Central memory CD8-positive, alpha-beta T cell (primary cell): Measurements from ENCODE around the gene PPDPF.
A peak's percentile ranks its signal among the peaks of the same experiment; 100 is the strongest.

Experiments
- ATAC-seq: fragments of 150-1000 bp; cut with Tn5 transposase; replicated peaks from 2 replicates; pipeline ENCODE4 v1.10.0; 2022; ENCODE audit warnings: mild to moderate bottlenecking, moderate FRiP score, moderate number of reproducible peaks; ENCODE audit not compliant: poor library complexity, severe bottlenecking; ENCODE audit errors: extremely low read depth
- DNase-seq, 2 donors: peaks; one replicate each; pipeline ENCODE4 v3.0.0; 2021; ENCODE audit warnings: low spot score in 2 of 2
- H3K27ac Mint-ChIP-seq: one replicate; pipeline ENCODE4 v1.8.0; 2022; ENCODE audit warnings: low read depth, mild to moderate bottlenecking, moderate library complexity, mixed read lengths
- H3K27me3 Mint-ChIP-seq: one replicate; pipeline ENCODE4 v1.8.0; 2022; ENCODE audit warnings: mixed read lengths
- H3K36me3 Mint-ChIP-seq: one replicate; pipeline ENCODE4 v1.8.0; 2022; ENCODE audit warnings: mild to moderate bottlenecking, moderate library complexity, mixed read lengths; ENCODE audit not compliant: insufficient read depth
- H3K4me1 Mint-ChIP-seq: one replicate; pipeline ENCODE4 v1.8.0; 2022; ENCODE audit warnings: mixed read lengths
- H3K4me3 Mint-ChIP-seq: one replicate; pipeline ENCODE4 v1.8.0; 2022; ENCODE audit warnings: mild to moderate bottlenecking, moderate library complexity, mixed read lengths
- H3K9me3 Mint-ChIP-seq: one replicate; pipeline ENCODE4 v1.8.0; 2022; ENCODE audit warnings: mixed read lengths

Gene PPDPF

DNA sequence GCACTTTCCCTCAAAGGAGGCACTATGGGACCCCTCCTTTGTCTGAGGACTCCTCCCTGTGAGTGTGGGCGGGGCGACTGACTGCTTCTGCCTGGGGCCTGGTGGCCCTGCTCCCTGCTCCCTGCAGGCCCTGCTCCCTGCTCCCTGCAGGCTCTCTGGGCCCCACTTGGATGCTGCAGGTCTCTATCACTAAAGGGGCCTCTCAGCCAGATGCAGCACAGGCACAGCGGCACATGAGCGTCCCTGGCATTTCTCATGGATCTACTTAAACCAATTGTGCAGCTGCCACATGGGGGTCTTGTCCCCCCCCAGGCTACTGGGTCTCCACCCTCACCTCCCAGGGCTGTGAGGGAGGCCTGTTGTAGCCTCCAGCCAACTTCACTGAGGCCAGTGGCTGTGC is 29.5 kb upstream of the PPDPF start:
- H3K4me1 Mint-ChIP-seq, result no peaks in the 10 kb centered on the region
- ATAC-seq (no peak), DNase-seq (no peak)
- no peaks in the 10 kb centered on the region for H3K36me3 Mint-ChIP-seq
- H3K27ac Mint-ChIP-seq, result no peak overlapping the region
- no peaks in the 10 kb centered on the region for H3K9me3 Mint-ChIP-seq
- peaks cover 18% of the 10 kb centered on the region for H3K27me3 Mint-ChIP-seq
- no peak overlapping the region for H3K4me3 Mint-ChIP-seq

DNA sequence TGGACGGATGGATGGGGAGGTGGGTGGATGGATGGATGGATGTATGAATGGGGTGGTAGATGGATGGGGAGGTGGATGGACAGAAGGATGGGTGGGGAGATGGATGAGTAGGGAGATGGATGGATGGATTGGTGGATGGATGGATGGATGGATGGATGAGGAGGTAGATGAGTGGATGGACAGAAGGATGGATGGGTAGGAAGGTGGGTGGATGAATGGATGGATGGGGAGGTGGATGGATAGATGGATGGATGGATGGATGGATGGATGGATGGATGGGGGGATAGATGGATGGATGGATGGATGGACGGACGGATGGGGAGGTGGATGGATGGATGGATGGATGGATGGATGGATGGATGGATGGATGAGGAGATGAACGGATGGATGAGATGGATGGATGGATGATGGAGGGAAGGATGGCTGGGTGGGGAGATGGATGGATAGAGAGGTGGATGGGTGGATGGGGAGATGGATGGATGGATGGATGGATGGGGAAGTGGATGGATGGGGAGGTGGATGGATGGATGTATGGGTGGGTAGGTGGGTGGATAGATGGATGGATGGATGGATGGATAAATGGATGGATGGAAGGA is 28.8 kb upstream of the PPDPF start:
- H3K4me3 Mint-ChIP-seq, result no peak overlapping the region
- ATAC-seq (no peak), DNase-seq (no peak)
- H3K4me1 Mint-ChIP-seq, result no peaks in the 10 kb centered on the region
- no peaks in the 10 kb centered on the region for H3K9me3 Mint-ChIP-seq
- H3K27me3 Mint-ChIP-seq, result peaks cover 12% of the 10 kb centered on the region
- H3K27ac Mint-ChIP-seq, result no peak overlapping the region
- H3K36me3 Mint-ChIP-seq, result no peaks in the 10 kb centered on the region

DNA sequence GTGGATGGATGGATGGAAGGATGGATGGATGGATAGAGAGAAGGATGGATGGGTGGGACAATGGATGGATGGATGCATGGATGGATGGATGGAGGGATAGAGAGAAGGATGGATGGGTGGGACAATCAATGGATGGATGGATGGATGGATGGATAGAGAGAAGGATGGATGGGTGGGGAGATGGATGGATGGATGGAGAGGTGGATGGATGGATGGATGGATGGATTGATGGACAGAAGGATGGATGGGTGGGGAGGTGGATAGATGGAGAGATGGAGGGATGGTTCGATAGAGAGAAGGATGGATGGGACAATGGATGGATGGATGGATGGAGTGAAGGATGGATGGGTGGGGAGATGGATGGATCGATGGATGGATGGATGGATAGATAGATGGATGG is 28.0 kb upstream of the PPDPF start:
- ATAC-seq (no peak), DNase-seq (no peak)
- H3K27me3 Mint-ChIP-seq, result peaks cover 19% of the 10 kb centered on the region
- H3K27ac Mint-ChIP-seq, result no peak overlapping the region
- H3K4me1 Mint-ChIP-seq, result no peaks in the 10 kb centered on the region
- no peaks in the 10 kb centered on the region for H3K36me3 Mint-ChIP-seq
- no peaks in the 10 kb centered on the region for H3K9me3 Mint-ChIP-seq
- no peak overlapping the region for H3K4me3 Mint-ChIP-seq

DNA sequence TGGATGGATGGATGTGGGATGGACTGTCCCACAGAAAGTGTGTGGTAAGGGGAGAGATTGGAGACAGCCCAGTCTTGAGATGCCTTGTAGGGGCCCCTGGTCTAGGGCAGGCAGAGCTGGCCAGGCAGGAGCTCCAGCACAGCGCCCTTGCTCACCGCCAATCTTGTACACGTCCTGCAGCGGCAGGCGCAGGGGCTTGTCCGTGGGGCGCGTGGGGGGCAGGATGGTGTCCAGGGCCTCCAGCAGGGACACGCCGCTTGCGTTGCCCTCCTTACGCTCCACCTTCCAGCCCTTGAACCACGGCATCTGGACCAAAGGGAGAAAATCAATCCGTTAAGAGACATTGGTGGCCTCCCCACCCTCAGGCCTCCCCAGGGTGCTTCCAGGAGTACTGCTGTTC is 27.6 kb upstream of the PPDPF start:
- no peaks in the 10 kb centered on the region for H3K4me1 Mint-ChIP-seq
- no peaks in the 10 kb centered on the region for H3K36me3 Mint-ChIP-seq
- H3K27me3 Mint-ChIP-seq, result peaks cover 24% of the 10 kb centered on the region
- no peaks in the 10 kb centered on the region for H3K9me3 Mint-ChIP-seq
- H3K4me3 Mint-ChIP-seq, result no peak overlapping the region
- H3K27ac Mint-ChIP-seq, result no peak overlapping the region
- ATAC-seq, result no peak
- DNase-seq, result no peak

DNA sequence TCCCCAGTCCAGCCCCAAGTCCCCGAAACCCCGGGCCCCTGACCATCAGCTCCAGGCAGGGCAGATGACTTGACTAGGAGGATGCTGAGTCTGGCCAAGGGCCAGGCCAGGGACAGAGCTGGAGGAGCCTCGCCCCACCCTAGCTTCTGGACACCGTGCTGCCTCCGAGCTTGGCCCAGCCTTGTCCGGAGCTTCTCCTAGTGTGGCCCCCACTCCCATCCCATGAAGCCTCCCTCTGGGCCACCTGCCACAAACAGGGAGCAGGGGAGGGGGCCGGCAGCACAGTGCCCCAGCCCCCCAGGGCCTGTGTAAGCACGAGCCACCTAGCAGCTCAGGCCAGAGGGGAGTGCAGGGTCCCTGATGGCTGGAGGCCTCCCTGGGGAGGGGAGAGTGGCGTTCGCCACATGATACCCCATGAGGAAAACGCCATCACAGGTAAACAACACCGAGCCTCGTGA is 27.0 kb upstream of the PPDPF start:
- Mint-ChIP-seq H3K9me3 (no peaks in the 10 kb centered on the region), H3K4me3 (no peak overlapping the region), H3K4me1 (no peaks in the 10 kb centered on the region), H3K27ac (no peak overlapping the region), H3K27me3 (peaks cover 24% of the 10 kb centered on the region), H3K36me3 (peaks cover 1% of the 10 kb centered on the region)
- ATAC-seq, result no peak
- no peak for DNase-seq

DNA sequence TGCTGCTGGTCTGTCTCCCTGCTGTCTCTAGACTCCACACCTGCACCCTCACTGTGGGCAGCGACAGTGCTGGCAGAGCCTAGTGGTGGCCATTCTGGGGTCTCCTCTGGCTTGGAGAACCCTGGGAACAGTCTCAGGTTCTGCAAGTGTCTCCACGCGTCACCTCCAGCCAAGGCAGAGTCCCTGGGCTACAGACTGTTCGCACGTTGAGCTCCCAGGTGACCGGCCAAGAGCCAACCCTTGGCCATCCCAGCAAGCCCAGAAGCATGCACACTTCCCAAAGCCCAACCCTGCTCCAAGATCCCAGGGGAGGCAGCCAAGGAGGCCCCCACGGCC is 26.5 kb upstream of the PPDPF start:
- Mint-ChIP-seq H3K4me1 (no peaks in the 10 kb centered on the region), H3K4me3 (no peak overlapping the region), H3K36me3 (peaks cover 1% of the 10 kb centered on the region), H3K27me3 (peaks cover 24% of the 10 kb centered on the region), H3K9me3 (no peaks in the 10 kb centered on the region), H3K27ac (no peak overlapping the region)
- ATAC-seq (no peak), DNase-seq (no peak)

DNA sequence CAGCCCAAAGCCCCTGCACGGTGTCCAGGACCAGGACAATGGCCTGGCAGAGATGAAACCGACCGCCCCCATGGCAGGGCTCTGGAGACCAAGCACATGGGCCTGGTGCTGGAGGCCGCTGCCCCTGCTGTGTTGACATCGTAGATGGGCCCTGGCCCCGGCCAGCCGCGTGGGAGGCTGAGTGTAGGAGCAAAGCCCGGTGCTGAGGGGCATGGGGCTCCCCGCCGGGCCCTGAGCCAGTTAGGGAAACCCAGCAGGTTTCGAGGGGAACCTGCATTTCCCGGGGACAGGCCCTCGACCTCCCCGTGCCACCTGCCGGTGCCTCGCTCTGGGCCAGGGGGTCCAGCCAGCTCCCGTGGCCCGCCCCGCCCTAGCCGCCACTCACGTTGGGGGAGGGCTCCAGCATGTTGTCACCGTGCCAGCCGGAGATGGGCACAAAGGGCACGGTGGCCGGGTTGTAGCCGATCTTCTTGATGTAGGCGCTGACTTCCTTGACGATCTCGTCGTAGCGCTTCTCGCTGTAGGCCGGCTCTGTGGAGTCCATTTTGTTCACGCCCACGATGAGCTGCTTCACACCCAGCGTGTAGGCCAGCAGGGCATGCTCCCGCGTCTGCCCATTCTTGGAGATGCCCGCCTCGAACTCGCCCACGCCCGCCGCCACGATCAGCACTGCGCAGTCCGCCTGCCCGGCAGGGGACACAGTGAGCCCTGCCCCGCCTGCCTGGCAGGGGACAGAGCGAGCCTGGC is 26.0 kb upstream of the PPDPF start:
- ATAC-seq, result no peak
- Mint-ChIP-seq H3K27ac (no peak overlapping the region), H3K4me3 (no peak overlapping the region), H3K9me3 (no peaks in the 10 kb centered on the region), H3K4me1 (no peaks in the 10 kb centered on the region), H3K36me3 (peaks cover 1% of the 10 kb centered on the region), H3K27me3 (peaks cover 21% of the 10 kb centered on the region)
- no peak for DNase-seq

DNA sequence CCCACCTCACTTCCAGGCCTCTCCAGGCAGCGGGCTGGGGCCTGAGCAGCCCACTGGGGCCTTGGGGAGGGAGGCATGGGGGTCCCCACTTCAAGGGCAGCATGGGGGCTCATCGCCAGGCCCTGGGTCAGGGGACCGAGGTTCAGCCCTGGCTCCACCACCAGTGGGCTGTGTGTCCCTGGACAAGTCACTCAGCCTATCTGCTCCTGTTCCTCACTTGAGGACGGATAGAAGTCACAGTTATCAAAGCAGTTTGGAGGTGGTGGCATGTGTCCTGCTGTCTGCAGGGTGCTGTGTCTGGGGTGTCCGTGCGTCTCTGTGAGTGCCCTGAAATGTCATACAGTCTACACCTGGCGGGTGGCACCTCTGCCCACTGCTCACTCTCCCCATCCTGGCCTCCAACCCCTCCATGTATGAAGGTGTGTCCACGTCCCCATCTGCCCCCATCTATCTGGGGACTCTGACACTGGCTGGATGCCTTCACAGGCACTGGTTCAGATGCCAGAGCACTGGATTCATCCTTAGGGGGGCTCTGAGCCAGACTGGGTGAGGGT is 25.3 kb upstream of the PPDPF start:
- no peaks in the 10 kb centered on the region for H3K9me3 Mint-ChIP-seq
- H3K4me1 Mint-ChIP-seq, result no peaks in the 10 kb centered on the region
- H3K27me3 Mint-ChIP-seq, result peaks cover 14% of the 10 kb centered on the region
- no peak overlapping the region for H3K4me3 Mint-ChIP-seq
- peaks cover 2% of the 10 kb centered on the region for H3K36me3 Mint-ChIP-seq
- ATAC-seq, result no peak
- no peak for DNase-seq
- no peak overlapping the region for H3K27ac Mint-ChIP-seq

DNA sequence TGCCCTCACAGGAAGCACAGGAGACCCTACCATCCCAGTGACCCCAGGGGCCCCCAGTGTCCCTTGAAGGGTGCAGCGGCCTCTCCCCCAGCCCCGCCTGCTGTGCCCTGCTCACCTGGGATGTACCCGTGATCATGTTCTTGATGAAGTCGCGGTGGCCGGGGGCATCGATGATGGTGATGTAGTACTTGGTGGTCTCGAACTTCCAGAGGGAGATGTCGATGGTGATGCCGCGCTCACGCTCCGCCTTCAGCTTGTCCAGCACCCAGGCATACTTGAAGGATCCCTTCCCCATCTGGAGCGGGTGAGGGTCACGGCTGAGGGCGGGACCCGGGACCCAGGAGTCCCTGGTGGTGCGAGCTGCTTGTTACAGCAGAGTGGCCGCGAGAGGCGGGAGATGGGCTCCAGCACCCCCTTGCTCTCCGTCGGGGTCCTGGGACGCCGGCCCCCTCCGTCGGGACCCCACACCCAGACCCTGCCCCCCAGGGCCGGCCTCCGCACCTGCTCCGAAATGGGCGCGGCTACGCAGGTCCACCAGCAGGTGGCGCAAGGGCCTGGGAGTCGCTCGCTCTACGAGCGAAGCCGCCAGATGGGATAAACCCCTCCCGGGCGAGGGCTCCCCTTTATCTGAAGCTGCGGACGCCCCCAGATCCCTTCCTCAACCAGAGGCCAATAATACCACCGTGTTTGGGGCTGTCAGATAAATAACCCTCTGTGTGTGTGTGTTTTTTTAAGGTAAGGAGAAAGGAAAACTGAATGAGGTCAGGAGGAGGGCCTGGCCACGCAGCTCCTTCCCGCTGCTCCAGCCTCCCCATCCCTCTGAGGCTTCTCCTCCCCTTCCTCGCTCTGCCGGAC is 24.6 kb upstream of the PPDPF start:
- Mint-ChIP-seq H3K4me3 (peak overlapping the region; percentile 25), H3K9me3 (no peaks in the 10 kb centered on the region), H3K36me3 (peaks cover 2% of the 10 kb centered on the region), H3K27ac (no peak overlapping the region), H3K27me3 (peaks cover 12% of the 10 kb centered on the region), H3K4me1 (no peaks in the 10 kb centered on the region)
- ATAC-seq, result peak; percentile 57
- peak; percentile 38 to 69 for DNase-seq

DNA sequence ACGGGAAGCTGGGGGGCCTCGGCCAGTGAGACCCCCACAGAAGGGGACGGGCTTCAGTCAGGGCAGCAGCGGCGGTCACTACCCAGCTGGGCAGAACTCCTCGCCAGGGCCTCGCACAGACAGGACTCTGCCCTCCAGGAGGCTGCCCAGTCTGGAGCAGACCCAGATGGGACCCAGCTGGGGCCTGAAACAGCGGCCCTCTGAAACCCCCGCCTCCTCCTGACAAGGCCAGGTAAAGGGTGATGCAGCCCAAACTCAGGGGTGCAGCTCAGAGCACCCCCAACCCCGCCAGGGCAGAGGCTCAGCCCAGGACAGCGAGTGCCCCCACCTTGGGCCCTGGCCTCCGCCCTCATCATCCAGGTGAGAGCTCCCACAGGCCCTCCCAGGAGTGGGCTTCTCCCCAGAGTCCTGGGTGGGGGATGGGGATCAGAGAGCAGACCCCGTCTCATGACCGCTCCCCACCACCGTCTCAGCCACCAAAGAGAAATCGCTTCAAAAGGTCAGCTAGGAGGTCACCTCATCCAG is 23.9 kb upstream of the PPDPF start:
- ATAC-seq, result no peak
- Mint-ChIP-seq H3K36me3 (peaks cover 2% of the 10 kb centered on the region), H3K27ac (no peak overlapping the region), H3K27me3 (peaks cover 12% of the 10 kb centered on the region), H3K9me3 (no peaks in the 10 kb centered on the region), H3K4me1 (no peaks in the 10 kb centered on the region), H3K4me3 (peak overlapping the region; percentile 25)
- DNase-seq, result no peak

DNA sequence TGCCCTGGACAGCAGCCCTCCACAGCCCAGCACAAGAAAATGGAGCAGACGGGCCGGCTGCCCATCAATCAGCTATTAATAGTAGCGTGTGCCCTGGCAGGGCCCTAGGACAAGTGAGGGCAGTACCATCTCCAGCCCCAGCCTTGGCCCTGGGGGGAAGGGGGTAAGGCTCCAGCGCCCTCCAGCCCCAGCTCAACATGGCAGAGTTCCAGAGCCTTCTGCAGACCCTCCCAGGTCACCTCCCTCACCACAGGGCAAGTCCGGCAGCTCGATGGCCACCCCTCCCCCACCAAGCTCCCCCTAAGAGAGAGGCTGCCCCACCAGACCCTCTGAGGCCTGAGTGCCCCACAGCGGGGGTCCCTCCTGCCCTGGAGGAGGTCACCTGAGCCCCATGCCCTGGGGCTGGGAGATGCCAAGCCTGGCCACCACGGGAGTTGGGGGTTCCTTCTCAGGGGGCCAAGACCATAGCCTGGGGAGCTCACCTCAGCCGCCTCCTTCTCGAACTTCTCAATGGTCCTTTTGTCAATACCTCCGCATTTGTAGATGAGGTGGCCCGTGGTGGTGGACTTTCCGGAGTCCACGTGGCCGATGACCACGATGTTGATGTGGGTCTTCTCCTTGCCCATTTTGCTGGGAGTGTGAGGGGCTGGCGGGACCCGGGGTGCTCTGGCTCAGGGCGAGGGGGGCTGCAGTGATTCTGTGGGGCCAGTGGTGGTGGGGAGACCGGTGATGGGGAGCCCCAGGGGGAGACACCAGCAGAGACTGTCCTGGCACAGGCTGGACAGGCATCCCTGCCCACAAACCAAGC is 23.2 kb upstream of the PPDPF start:
- ATAC-seq, result no peak
- H3K27me3 Mint-ChIP-seq, result peaks cover 12% of the 10 kb centered on the region
- DNase-seq, result no peak
- H3K9me3 Mint-ChIP-seq, result no peaks in the 10 kb centered on the region
- no peak overlapping the region for H3K27ac Mint-ChIP-seq
- peak overlapping the region; percentile 31 for H3K4me3 Mint-ChIP-seq
- peaks cover 2% of the 10 kb centered on the region for H3K36me3 Mint-ChIP-seq
- no peaks in the 10 kb centered on the region for H3K4me1 Mint-ChIP-seq
